ENCODE measurements around the gene ZNF773.
"Not testable (repeated sequence)": the region's sequence is repeated elsewhere in the genome, so short reads cannot be mapped to it uniquely, and the experiment has no call there.

DNA sequence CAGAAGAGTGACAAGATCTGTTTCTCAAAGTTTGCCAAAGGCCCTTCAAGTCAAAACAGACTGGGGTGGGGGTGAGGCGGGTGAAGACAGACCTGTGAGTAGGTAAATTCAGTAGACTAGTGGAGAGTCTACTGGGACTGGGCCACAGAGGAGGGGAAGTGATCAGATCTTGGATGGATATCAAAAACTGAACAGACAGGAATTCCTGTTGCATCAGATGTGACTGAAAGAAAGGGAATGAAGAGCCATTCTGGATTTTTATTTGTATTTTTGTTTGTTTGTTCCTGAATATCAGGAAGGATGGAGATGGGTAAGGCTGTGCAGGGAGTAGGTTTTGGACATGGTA is 11.5 kb upstream of the ZNF773 start:
- not testable (repeated sequence) for TF ChIP-seq CTCF (IDR thresholded peaks at IDR 0.05 in 2 of 3, conservative IDR thresholded peaks at IDR 0.05 in 1 of 3; ENCODE audit: control insufficient read depth in 2 of 3, extremely low read depth in 1 of 3, insufficient read depth in 1 of 3, low read depth in 3 of 3, low read length in 3 of 3); POLR2AphosphoS5 (IDR thresholded peaks at IDR 0.05; ENCODE audit: low read length); YY1 (IDR thresholded peaks at IDR 0.05; ENCODE audit: low read depth, low read length); RAD21 (IDR thresholded peaks at IDR 0.05; ENCODE audit: insufficient read depth, low read depth, low read length); RCOR1 (conservative IDR thresholded peaks at IDR 0.05; ENCODE audit: low read depth, low read length); GABPA (IDR thresholded peaks at IDR 0.05; ENCODE audit: low read depth)
- TF ChIP-seq, protein P1, sequence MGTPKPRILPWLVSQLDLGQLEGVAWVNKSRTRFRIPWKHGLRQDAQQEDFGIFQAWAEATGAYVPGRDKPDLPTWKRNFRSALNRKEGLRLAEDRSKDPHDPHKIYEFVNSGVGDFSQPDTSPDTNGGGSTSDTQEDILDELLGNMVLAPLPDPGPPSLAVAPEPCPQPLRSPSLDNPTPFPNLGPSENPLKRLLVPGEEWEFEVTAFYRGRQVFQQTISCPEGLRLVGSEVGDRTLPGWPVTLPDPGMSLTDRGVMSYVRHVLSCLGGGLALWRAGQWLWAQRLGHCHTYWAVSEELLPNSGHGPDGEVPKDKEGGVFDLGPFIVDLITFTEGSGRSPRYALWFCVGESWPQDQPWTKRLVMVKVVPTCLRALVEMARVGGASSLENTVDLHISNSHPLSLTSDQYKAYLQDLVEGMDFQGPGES (IDR thresholded peaks at IDR 0.05) = not testable (repeated sequence)
